Ascending aorta (tissue), 2 donors: ENCODE results near the gene PDK2. TPM values are rescaled to one million over a fixed set of nuclear protein-coding genes. Genes with fewer than 3 reads are reported as not detected.
A peak's percentile ranks its signal among the peaks of the same experiment; 100 is the strongest.

Experiments used
- DNase-seq, 2 donors: peaks; one replicate each; pipeline ENCODE4 v3.0.0-alpha.2; 2019; ENCODE audit warnings: low spot score in 2 of 2
- H3K27ac ChIP-seq, 2 donors: fragments of 200-600 bp; sonication (generic); one replicate each; pipeline ENCODE4 v1.5.1; 2016 to 2017; ENCODE audit warnings: mild to moderate bottlenecking in 1 of 2
- H3K27me3 ChIP-seq: fragments of 200-600 bp; sonication (generic); one replicate; pipeline ENCODE4 v1.5.1; 2017
- H3K36me3 ChIP-seq, 2 donors: fragments of 200-600 bp; sonication (generic); one replicate each; pipeline ENCODE4 v1.5.1; 2016
- H3K4me1 ChIP-seq, 2 donors: fragments of 200-600 bp; sonication (generic); one replicate each; pipeline ENCODE4 v1.5.1; 2016 to 2017; ENCODE audit warnings: mild to moderate bottlenecking in 1 of 2
- H3K4me3 ChIP-seq, 2 donors: fragments of 200-600 bp; sonication (generic); one replicate each; pipeline ENCODE4 v1.5.1; 2016 to 2017; ENCODE audit warnings: mild to moderate bottlenecking in 1 of 2
- H3K9me3 ChIP-seq, 2 donors: fragments of 200-600 bp; sonication (generic); one replicate each; pipeline ENCODE4 v1.5.1; 2016
- intact Hi-C: fragments of 100-400 bp; cut with DNase I; formaldehyde crosslinking; loops from one replicate; pipeline ENCODE4 v1.15.1; 2023
- total RNA-seq: library from RNA; depleted of rRNA; stranded (reverse); fragments of >200 nt; gene quantifications from one replicate; pipeline ENCODE4 v1.1.0, GENCODE V29; 2016
- TF ChIP-seq, protein P1 (sequence below), 3 experiments: fragments of 200-600 bp in 2 of 3; fragments of 450-650 bp in 1 of 3; sonication (generic) in 2 of 3; IDR thresholded peaks; one replicate each; pipeline ENCODE4 v1.5.1; 2016 to 2019; ENCODE audit warnings: antibody characterized with exemption in 3 of 3, mild to moderate bottlenecking in 1 of 3, moderate library complexity in 1 of 3

PDK2 gene
- total RNA-seq, 1 donor from 2014 or later, result 73.5 TPM

DNA sequence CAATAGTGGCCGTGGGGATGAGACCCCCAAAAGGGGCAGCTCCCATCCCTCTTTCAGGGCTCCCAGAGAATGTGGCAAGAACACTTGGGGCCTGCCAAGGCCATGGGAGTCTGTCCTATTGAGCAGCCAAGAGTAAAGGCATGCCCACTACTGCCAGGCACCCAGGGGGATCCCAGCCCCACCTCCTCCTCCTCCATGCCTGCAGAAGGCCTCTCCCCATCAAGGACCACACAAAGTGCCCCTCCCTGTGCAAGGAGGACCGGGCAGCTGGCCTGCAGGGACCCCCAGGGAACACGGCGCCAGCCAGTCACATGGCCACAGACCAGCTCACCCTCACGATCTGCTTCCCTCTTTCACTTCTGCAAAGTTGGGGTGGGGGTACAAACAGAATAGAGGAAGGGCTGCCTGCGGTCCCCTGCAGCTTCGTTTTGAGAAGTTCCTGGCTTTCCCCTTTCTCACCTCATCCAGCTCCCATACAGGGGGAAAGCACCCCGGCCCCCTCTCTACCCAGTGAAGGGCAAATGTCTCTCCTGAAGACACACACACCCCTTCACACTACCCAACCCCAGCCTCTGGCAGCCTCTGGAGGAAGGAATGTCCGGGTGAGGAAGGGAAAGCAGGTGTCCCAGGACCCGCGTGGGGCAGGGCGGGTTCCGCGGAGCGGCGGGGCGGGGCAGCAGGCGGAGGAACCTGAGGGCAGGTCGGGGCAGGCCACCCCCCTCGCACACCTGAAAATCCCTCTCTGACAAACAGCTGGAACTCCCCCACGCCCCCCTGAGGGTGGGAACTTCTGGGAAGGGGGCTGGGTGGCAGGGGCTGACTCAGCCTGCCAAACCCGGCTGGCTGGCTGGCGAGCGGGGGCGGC is 53.3 kb downstream of the PDK2 start:
- DNase-seq, result peak; percentile 52 to 75
- intact Hi-C loops, result loop anchor here (5.0 kb wide), 3 partner anchors 36 to 51 kb away; partner anchors contain the start of gene PDK2
- Histone ChIP-seq H3K27ac (peak overlapping the region; percentile 89 to 93), H3K9me3 (no peaks in the 10 kb centered on the region), H3K27me3 (no peaks in the 10 kb centered on the region), H3K4me3 (peak overlapping the region; percentile 73 to 76), H3K36me3 (peaks cover 19 to 21% of the 10 kb centered on the region in 2 donors), H3K4me1 (peaks cover 27 to 43% of the 10 kb centered on the region in 2 donors)
- TF ChIP-seq, protein P1, sequence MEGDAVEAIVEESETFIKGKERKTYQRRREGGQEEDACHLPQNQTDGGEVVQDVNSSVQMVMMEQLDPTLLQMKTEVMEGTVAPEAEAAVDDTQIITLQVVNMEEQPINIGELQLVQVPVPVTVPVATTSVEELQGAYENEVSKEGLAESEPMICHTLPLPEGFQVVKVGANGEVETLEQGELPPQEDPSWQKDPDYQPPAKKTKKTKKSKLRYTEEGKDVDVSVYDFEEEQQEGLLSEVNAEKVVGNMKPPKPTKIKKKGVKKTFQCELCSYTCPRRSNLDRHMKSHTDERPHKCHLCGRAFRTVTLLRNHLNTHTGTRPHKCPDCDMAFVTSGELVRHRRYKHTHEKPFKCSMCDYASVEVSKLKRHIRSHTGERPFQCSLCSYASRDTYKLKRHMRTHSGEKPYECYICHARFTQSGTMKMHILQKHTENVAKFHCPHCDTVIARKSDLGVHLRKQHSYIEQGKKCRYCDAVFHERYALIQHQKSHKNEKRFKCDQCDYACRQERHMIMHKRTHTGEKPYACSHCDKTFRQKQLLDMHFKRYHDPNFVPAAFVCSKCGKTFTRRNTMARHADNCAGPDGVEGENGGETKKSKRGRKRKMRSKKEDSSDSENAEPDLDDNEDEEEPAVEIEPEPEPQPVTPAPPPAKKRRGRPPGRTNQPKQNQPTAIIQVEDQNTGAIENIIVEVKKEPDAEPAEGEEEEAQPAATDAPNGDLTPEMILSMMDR (IDR thresholded peaks at IDR 0.05), result peak in 2 of 3 experiments; percentile 9 to 28

DNA sequence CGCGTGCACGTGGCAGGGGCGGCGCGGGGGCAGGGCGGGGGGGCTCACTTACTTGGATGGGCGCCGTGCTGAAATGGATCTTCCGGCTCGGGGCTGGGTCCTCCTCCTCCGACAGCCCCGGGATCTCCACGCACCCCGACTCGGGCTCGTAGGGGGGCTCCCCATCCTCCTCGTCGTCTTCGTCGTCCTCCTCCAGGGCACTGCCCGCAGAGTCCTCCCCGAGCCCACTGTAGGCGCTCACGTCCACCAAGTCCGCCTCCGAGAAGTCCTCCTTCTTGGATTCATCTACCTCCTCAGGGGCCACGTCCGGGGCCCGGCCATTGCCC is 53.9 kb downstream of the PDK2 start:
- Histone ChIP-seq H3K27ac (peak overlapping the region; percentile 89 to 93), H3K4me1 (peaks cover 28 to 49% of the 10 kb centered on the region in 2 donors)

GRCh38 chr17:50149417-50150353 is 54.5 kb downstream of the PDK2 start:
- Histone ChIP-seq H3K36me3 (peaks cover 7 to 8% of the 10 kb centered on the region in 2 donors), H3K4me1 (peaks cover 35 to 55% of the 10 kb centered on the region in 2 donors), H3K9me3 (no peaks in the 10 kb centered on the region), H3K27ac (peak overlapping the region; percentile 91 to 93), H3K4me3 (peak overlapping the region; percentile 73 to 76), H3K27me3 (no peaks in the 10 kb centered on the region)
- TF ChIP-seq, protein P1 (IDR thresholded peaks at IDR 0.05), result peak in 1 of 3 experiments; percentile 23
- intact Hi-C loops, result loop anchor here (5.0 kb wide), 3 partner anchors 37 to 52 kb away; partner anchors contain the start of gene PDK2
- DNase-seq, result no peak

More for the DNA sequence above, 53.9 kb downstream of the PDK2 start:
- Histone ChIP-seq H3K4me3 (peak overlapping the region; percentile 73 to 76), H3K27me3 (no peaks in the 10 kb centered on the region), H3K36me3 (peaks cover 13 to 15% of the 10 kb centered on the region in 2 donors), H3K9me3 (no peaks in the 10 kb centered on the region)
- DNase-seq, result peak in 1 of 2 donors; percentile 82
- intact Hi-C loops, result loop anchor here (5.0 kb wide), 3 partner anchors 37 to 52 kb away; partner anchors contain the start of gene PDK2
- TF ChIP-seq, protein P1 (IDR thresholded peaks at IDR 0.05), result no peak

DNA sequence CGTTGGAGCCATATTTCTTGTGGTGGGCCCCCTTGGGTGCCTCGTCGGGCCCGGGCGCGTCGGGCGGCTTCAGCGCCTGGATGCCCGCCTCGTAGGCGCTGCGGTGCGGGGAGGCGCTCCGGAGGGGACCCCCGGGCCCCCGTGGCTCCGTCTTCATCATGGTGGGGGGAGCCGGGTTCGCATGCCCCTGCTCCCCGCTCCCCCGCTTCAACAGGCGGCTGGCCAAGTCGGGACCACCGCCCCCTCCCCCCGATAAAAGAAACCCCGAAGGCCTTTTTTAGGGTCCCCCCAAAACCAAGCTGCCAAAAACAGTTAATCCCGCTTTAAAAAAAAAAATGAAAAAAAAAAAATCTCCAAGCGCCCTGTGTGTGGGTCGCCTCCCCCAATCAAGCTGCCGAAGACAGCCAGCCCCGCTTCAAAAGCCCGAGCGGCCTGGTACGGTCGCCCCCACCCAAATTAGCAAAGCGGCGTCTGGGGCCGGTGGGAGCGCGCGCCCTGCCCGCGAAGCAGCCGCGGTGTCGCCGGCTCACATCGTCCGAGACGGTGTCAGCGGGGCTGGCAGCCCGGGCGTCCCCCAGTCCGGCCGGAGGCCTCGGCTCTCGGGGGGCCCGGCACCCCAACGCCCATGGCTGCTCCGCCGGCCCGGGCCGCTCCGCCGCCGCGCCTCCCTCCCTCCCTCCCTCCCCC is 55.3 kb downstream of the PDK2 start, which contains the start of gene PPP1R9B:
TSS of gene PPP1R9B (minus strand) at position 324 of the 687 bp plus-strand sequence. CDS start at position 160, 164 bp downstream.
- intact Hi-C loops, result no loop called here
- Histone ChIP-seq H3K27me3 (no peaks in the 10 kb centered on the region), H3K36me3 (peaks cover 0 to under 1% of the 10 kb centered on the region in 2 donors), H3K4me3 (peak within 1 kb of the TSS; percentile 73 to 76), H3K27ac (peak within 1 kb of the TSS; percentile 91 to 93), H3K4me1 (peaks cover 40 to 58% of the 10 kb centered on the region in 2 donors), H3K9me3 (no peaks in the 10 kb centered on the region)
- TF ChIP-seq, protein P1 (IDR thresholded peaks at IDR 0.05), result no peak
- no peak for DNase-seq
